GM20431 (cell line): ENCODE data around the gene TMEM165.

Experiments used
- in situ Hi-C: fragments of 300-500 bp; cut with MseI, MboI; formaldehyde crosslinking; loops from one replicate; pipeline ENCODE4 v1.15.0; 2020; ENCODE audit warnings: low sequenced_read_pairs; ENCODE audit not compliant: unreplicated experiment

Gene TMEM165

DNA sequence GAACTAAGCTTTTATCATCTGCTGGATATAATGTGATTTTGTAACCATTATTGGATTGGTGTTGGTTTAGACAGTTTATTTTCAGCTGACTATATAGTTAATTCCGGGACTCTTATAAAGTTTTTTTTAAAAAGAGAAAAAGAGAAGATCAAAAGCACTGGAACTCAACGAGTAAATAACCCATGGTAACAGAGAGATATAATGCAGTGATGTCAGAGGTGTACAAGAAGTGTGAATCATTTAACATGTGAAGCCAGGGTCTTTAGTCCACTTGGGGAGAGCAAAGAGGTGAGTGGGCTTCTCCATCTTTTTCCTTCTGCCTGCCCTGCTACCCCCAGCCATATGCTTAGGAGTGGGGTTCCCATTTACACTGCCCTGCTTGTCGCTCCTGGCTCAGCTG is 3.2 kb downstream of the TMEM165 start:
- in situ Hi-C loops: no loop called here

DNA sequence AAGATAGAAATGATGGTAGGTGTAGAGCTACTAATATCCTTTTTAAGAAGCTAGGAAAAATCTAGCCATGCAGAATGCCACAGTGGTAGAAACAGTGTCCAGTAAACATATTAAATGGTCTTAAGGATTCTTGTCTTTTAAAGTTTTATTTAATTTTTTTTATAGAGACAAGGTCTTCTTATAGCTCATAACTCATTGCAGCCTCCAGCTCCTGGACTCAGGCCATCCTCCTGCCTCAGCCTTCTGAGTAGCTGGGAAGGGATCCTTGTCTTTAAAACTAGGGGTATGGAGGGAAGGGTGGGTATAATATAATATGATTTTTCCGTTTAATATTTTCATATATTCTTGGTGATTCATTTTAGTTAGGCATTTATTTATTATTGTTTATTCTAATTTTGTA is 3.8 kb downstream of the TMEM165 start:
- in situ Hi-C loops: no loop called here

DNA sequence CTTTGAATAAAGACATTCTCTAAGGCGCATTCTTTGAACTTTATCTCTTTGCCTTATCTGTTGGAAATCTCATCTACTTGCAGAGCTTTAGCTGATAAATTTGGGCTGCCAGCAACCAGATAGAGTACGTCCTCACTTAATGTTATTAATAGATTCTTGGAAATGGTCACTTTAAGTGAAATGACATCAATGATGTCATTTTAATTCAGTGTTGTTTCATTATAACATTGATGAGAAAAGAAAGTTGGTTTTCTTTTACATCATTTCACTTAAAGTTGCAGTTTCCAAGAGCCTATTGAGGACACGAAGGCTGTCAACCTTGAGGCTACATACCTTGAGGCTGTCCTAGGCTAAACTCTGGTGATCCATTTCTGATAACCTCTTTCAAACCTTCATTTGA is 9.3 kb downstream of the TMEM165 start:
- in situ Hi-C loops: no loop called here

DNA sequence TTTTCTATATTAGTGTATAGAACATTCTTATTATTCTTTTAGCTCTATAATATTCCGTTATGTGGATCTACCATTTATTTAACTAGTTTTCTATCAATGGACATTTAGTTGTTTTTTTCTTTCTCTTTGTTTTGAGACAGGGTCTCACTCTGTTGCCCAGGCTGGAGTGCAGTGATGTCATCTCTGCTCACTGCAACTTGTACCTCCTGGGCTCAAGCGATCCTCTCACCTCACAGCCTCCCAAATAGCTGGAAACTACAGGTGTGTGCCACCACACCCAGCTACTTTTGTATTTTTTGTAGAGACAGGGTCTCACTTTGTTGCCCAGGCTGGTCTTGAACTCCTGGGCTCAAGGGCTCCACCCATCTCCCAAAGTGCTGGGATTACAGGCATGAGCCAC is 10.8 kb downstream of the TMEM165 start:
- in situ Hi-C loops: no loop called here

DNA sequence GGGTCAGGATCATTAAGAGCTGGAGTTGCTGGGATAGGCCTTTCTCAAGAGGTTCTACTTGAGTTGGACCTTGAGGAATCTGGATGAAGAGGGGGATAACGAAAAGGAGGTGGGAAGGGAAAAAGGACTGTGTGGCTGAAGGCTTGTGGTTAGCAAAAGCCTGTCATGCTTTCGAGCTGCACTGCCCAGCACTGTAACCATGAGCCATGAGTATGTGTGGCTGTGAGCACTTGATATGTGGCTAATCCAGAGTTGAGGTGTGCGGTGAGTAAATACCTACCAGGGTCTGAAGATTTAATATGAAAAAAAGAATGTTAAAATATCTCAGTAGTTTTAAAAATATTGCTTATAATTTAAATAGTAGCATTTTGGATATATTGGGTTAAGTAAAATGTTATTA is 11.4 kb downstream of the TMEM165 start:
- in situ Hi-C loops: no loop called here

DNA sequence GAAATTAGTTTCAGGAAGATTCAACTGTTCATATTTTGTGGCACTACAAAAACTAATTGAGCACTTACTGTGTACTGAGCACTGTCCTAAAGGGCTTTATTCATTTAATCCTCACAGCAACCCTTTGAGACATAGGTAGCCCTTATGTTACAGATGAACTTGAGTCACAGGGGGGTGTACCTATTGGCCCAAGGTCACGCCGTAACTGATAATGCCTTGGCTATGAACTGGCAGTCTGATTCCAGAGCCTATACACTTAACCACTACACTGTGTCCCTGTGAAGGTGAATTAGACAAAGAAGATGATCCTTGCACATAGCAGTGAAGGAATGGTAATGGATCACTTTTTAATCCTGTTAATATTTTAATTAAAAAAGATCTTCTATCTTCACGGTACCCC is 12.0 kb downstream of the TMEM165 start:
- in situ Hi-C loops: no loop called here

DNA sequence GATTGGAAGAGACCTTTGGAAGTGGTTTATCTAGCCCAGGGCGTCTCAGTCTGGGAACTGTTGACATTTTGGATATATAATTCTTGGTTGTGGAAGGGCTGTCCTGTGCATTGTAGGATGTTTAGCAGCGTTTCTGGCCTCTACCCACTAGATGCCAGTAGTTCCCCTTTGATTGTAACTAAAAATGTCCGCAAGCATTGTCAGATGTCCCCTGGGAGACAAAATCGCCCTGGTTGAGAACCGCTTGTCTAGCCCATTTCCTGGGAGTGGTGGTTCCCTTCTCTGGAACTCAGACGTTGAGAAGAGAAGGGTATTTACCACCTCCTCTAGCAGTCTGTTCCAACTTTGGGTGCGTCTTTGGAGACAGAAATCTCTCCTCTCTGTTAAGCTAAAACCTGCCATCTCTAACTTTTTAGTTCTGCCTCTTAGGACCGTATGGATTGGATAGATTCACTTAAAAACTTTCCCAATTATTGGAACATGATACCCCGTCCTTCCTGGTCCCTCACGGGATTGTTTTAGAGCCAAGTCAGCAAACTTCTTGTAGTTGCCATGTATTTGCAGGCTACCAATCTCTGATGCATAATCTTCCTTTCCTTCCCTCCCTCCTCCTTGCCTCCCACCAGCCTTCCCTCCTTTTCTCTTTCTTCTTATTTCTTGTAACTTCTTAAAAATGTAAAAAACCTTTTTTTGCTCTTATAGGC is 13.9 kb downstream of the TMEM165 start:
- in situ Hi-C loops: no loop called here

DNA sequence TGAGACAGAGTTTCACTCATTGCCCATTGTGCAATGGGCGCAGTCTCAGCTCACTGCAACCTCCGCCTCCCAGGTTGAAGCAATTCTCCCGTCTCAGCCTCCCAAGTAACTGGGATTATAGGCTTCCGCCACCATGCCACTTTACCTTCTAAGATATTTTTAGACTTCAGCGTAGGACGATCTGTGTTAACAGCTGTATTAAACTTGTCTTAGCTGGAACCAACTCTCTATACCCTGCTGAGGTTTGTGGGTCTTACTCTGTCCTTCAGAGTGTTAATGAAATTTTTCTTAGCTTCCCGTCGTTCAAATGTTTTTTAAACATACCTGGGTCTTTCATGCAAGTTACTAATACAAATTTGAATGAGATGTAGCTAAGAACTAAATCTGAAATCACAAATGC is 14.7 kb downstream of the TMEM165 start:
- in situ Hi-C loops: no loop called here

DNA sequence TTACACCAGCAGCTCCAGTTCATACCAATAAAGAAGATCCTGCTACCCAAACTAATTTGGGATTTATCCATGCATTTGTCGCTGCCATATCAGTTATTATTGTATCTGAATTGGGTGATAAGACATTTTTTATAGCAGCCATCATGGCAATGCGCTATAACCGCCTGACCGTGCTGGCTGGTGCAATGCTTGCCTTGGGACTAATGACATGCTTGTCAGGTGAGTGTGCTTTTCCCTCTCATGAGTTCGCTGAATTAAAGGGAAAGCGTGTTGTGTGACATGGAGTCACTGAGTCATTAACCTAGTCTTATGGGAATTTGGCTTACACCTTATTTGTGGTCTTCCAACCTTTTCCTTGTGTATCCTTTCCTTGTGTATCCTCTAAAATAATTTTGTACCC is 15.9 kb downstream of the TMEM165 start:
- in situ Hi-C loops: no loop called here

DNA sequence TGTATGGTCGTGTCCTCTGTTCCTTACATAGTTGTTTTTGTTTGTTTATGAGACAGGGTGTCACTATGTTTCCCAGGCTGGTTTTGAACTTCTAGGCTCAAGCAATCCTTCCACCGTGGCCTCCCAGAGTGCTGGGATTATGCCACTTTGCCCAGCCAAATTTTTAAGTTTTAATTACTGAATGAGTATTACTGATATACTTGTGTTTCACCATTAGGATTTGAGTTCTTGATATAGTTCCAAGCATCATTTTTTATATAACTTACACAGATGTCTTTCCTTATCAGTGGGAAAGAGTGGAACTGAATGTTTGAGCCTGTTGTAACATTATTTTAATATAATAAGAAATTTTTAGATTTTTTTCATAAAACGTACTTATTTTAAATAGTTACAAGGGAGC is 20.4 kb downstream of the TMEM165 start:
- in situ Hi-C loops: no loop called here

DNA sequence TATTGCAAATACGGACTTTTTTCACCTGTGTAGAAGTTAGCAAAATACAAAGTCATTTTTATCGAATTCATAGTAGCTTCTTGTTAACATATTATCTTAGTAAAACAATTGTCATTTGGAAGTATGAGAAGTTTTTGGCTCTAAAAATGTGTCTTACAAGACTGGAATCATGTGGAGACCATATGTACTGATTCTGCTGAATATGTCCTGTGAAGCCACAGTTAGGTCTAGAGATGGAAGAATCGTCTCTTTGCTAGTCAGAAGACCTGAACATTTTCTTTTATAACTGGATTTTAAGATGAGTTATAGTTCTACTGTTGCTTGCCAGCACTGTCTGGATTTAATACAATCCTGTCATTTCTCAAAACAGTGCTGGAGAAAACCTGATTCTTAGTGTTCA is 29.0 kb downstream of the TMEM165 start:
- in situ Hi-C loops: no loop called here

DNA sequence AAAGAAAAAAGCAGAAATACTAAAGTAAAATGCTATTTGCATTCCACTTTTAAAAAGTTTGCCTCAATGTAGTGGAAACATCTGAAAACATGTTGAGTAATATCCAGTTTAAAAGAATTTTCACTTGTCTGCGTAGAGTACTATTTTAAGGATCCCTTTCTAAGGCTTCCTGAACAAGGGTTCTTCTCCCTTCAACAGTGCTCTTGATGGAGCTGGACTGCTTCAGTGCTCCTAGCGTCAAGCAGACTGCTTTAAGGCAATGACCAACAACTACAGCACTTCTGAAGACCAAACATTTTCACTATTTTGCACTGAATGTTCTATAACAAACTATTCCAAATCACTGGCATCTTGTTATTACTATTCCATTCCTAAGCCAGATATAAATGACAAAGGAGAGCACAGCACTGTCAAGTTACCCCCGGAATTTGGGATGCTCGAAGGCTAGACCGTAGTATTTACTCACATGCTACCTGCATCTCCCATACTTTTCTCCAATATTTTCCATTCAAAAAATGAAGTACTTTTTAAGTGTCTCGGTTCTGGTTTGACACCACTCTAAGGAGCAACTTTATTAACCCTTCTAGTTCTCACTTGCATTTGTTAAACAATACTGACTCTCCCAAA is 36.1 kb downstream of the TMEM165 start:
- in situ Hi-C loops: no loop called here

DNA sequence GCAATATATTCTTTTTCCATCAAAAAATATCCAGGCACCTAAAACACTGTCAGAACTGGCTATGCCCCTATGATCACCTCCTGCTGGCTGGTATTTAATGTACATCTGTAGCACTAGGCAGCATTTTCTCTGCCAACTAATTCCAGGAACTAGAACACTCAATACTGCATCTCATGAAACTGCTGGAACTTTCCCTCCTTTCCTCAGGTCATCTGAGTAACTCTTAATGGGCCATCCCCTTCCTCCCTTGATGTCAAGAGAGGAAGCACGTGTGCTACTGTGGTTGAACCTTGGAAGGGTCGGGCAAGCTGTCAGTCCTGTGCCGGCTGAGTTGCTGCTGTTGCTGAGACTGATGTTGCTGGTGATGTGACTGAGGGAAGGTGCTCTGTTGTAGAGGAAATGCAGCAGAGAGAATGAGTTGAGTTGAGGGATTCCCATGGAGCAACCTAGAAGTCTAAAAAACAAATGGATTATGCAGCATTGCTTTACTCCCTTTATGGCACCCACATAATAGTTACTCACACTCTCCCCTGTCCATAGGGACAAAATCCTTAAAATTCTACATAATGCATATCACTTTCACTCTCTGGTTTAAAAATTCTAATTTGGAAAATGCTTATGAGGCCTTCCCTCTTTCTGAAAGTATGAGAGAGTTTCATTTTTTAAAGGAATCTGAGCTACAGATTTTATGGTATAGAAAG is 39.5 kb downstream of the TMEM165 start:
- in situ Hi-C loops: no loop called here

DNA sequence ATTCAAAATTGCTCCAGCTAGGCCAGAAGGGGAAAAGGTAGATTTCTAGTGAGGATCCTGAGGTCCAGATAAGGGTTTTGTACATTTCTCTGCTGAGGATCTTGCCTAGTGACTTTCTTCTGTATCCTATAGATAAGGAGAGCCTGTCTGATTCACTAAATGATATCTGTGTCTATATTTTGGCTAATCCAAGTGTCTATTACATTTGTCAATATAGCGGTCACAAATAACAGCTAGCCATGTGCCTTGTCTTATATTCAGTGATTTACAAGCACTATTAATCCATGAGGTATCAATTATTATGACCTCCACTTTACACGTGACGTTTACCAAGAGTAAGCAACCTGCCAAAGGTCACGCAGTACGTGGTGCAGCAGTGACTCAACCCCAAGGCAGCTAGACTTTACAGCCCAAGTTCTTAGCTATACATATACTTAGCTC is 41.6 kb downstream of the TMEM165 start:
- in situ Hi-C loops: no loop called here

DNA sequence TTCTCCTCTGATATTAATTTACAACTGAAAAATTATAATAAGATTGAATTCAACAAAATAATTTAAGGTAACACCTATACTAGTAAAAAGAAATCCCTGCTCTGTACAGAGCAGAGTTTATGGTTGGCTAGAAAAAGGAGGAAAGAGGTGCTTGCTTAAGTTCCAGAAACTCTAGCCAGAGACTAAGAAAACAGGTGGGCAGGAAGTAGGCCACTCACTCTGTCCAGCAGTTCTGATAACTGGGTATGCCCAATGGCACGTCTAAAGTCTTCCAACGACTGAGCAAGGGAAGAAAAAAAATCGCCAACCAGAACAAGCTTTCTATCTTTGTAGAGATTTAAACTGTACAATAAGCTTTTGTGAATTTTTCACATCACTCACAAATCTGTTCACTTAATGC is 42.1 kb downstream of the TMEM165 start:
- in situ Hi-C loops: no loop called here

DNA sequence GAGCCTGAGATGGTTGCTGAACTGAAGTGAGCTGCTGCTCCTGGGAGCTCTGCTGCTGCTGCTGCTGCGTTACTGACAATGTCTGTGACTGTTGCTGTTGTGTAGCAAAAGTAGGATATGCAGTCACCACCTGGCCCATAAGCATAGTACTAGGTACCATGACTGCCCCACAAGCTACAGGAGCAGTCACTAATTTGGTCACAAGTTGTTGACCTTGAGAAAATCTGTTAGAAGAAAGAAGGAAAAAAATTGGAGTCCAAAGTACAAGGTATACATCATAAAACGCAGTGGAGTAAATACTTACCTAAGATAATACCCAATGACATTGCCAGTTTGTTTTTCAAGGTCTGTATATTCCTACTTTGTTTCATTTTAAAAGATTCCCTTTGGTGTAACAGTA is 42.6 kb downstream of the TMEM165 start:
- in situ Hi-C loops: no loop called here

DNA sequence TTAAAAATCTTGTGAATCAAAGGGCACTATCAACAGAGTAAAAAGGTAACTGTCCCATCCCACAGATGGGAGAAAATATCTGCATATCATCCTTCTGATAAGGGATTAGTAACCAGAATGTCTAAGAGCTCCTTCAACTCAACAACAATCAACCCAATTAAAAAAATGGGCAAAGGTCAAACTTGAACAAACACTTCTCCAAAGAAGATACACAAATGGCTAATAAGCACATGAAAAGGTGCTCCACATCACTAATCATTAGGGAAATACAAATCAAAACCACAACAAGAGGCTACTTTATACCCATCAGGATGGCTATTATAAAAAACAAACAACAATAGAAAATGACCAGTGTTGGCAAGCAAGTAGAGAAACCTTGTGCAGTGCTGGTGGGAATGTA is 43.3 kb downstream of the TMEM165 start:
- in situ Hi-C loops: no loop called here

DNA sequence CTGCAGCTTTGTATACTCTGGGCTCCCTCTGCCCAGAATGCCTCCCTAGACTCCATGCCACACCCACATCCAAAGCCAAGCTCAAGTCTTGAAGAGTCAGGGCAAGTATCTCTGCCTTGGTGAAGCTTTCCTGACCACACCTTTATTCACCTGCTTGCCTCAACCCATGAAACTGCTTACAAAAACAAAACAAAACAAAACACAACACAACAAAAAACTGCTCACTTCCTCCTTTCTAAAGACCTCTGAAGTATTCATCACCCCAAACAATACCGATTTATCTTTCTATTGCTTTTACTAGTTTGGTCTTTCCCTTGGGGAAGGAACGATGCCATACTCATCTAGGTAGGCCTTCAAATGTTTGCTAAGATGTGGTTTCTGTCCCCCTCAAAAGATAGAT is 45.0 kb downstream of the TMEM165 start:
- in situ Hi-C loops: no loop called here

DNA sequence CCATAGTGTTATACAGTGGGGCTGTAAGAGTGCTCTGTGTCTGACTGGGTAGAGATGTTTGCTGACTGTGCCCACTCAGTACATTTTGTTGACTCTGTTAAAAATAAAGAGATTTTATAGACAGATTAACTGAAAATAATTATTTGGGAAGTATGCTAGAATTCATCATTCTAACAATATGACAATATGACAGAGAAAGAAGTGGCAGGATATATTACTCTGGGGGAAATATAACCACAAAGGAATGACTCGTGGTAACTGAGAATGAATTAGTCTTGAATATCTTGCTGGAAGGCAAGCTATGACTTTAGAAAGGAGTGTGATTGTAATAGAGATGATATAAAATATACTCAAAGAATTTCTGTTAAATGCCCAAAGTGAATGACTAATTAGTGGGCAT is 46.8 kb downstream of the TMEM165 start:
- in situ Hi-C loops: no loop called here

DNA sequence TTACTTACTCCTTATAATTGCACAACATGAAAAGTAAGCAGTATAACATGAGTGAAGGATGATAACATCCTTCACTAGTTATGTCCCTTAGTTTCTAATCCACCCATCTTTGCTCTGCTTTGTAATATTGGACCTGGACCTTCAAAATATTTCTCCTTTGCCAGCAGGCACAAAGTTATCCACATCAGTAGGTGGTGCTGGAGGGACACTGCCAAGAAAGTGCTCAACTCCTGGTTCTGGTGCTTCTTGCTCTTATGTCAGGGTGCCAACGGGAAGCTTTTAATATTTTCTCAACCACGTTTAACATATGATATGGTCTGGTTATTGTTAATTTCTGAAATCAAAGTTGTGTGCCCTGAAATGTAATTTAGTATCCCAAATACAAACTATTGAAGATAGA is 49.1 kb downstream of the TMEM165 start:
- in situ Hi-C loops: no loop called here

DNA sequence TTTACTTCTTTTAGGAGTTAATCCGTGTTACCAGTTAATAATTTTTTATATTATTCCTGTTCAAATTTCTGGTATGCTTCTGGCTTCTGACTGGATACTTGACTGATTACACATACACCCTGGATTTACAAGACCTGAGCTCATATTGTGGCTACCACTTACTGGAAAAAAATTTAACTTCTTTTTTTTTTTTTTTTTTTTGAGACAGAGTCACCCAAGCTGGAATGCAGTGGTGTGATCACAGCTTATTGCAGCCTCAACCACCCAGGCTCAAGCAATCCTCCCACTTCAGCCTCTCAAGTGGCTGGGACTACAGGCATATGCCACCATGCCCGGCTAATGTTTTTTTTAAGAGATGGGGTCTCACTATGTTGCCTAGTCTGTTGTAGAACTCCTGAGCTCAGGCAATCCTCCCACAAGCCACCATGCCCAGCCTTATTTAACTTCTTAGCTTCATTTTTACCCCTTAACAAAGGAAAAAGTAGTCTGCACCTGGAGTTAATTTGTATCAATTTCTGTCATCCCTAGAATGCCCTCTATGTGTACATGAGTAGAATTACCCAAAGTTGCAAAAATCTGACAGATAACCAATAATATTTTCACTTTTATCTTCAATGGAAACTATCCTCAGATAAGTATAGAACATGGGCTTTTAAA is 50.3 kb downstream of the TMEM165 start:
- in situ Hi-C loops: no loop called here
